Spleen (tissue), 11 donors: ENCODE measurements around the gene ABHD16B. TPM values are rescaled to one million over a fixed set of nuclear protein-coding genes. Genes with fewer than 3 reads are reported as not detected.
"Not testable (repeated sequence)": the region's sequence is repeated elsewhere in the genome, so short reads cannot be mapped to it uniquely, and the experiment has no call there.

ENCODE experiments used
- DNase-seq: peaks from one replicate; pipeline ENCODE4 v3.0.0-alpha.2; 2020
- H3K27ac ChIP-seq, 8 donors: fragments of 200-600 bp; sonication (generic) in 7 of 8; 1 replicate in 4 of 8; 2 replicates in 4 of 8; pipeline versions ENCODE4 v1.5.0 to v1.8.0; 2016 to 2021; ENCODE audit warnings: inconsistent platforms in 4 of 8, mild to moderate bottlenecking in 4 of 8, moderate library complexity in 1 of 8
- H3K27me3 ChIP-seq, 7 donors: fragments of 200-600 bp; sonication (generic) in 6 of 7; replicated peaks in 1 of 7; 1 replicate in 4 of 7; 2 replicates in 3 of 7; pipeline versions ENCODE4 v1.5.0 to v1.8.0; 2016 to 2021; ENCODE audit warnings: inconsistent platforms in 3 of 7, mild to moderate bottlenecking in 1 of 7
- H3K36me3 ChIP-seq, 6 donors: fragments of 200-600 bp; sonication (generic) in 5 of 6; 1 replicate in 4 of 6; 2 replicates in 2 of 6; pipeline versions ENCODE4 v1.5.0 to v1.8.0; 2016 to 2021; ENCODE audit warnings: inconsistent platforms in 2 of 6
- H3K4me1 ChIP-seq, 6 donors: fragments of 200-600 bp; sonication (generic) in 5 of 6; 1 replicate in 3 of 6; 2 replicates in 3 of 6; pipeline versions ENCODE4 v1.5.0 to v1.8.0; 2016 to 2021; ENCODE audit warnings: inconsistent platforms in 3 of 6
- H3K4me3 ChIP-seq, 8 donors: fragments of 200-600 bp; sonication (generic) in 7 of 8; 1 replicate in 4 of 8; 2 replicates in 4 of 8; pipeline versions ENCODE4 v1.5.0 to v1.8.0; 2016 to 2021; ENCODE audit warnings: inconsistent platforms in 4 of 8, mild to moderate bottlenecking in 4 of 8, moderate library complexity in 2 of 8
- H3K9me3 ChIP-seq, 8 donors: fragments of 200-600 bp; sonication (generic) in 7 of 8; 1 replicate in 4 of 8; 2 replicates in 4 of 8; pipeline versions ENCODE4 v1.5.0 to v1.8.0; 2016 to 2021; ENCODE audit warnings: inconsistent platforms in 4 of 8
- POLR2A ChIP-seq, 3 donors: fragments of 450-650 bp; IDR thresholded peaks; one replicate each; pipeline ENCODE4 v1.5.1; 2017; ENCODE audit warnings: antibody characterized with exemption in 3 of 3, mild to moderate bottlenecking in 1 of 3
- POLR2AphosphoS5 ChIP-seq, 3 donors: sonication (generic); formaldehyde crosslinking; IDR thresholded peaks; one replicate each; pipeline ENCODE4 v1.5.1; 2017; ENCODE audit warnings: antibody characterized with exemption in 3 of 3
- WGBS, 5 donors: extraction: QIAGEN DNeasy Blood & Tissue Kit in 3 of 5; methylation state at CpG; one replicate each; pipeline versions ENCODE4 v1.1.5 to v1.1.7; 2013 to 2018; 5-methylcytosine and 5-hydroxymethylcytosine counted together
- intact Hi-C: fragments of 100-400 bp; cut with DNase I; formaldehyde crosslinking; loops from one replicate; pipeline ENCODE4 v1.15.0; 2023; ENCODE audit warnings: low total_unique reads
- polyA plus RNA-seq, 3 donors: library from polyadenylated mRNA; stranded (reverse); fragments of 200-250 nt; gene quantifications; one replicate each; pipeline ENCODE4 v1.2.1, GENCODE V29; 2013
- total RNA-seq, 7 donors: library from RNA; depleted of rRNA in 3 of 7; stranded (reverse); fragments of >200 nt in 3 of 7; fragmentation: NEBNext Ultra II Directional in 4 of 7; extraction: Animal tissue kit (Norgen Biotek cat#: 25700) in 4 of 7; gene quantifications; one replicate each; pipeline versions ENCODE4 v1.1.0 to v1.2.1, GENCODE V29; 2016 to 2021
- TF ChIP-seq, protein P1 (sequence below), 11 experiments: fragments of 200-600 bp in 7 of 11; fragments of 450-650 bp in 4 of 11; sonication (generic) in 4 of 11; IDR thresholded peaks in 8 of 11; conservative IDR thresholded peaks in 3 of 11; 1 replicate in 7 of 11; 2 replicates in 4 of 11; pipeline versions ENCODE4 v1.4.0 to v1.8.0; 2016 to 2021; ENCODE audit warnings: antibody characterized with exemption in 11 of 11, inconsistent platforms in 4 of 11, mild to moderate bottlenecking in 1 of 11
- donor health status: healthy with polysubstance abuse.
- donor health status: DM: no; HTN: no; CAD: no; lungs with moderate emphysema.
- donor health status: DM: no; HTN: no; CAD: no.
- donor health status: Bipolar disorder and iron deficiency.
- donor health status: healthy.
- donor health status: DM: no; HTN: no; CAD: no.
- donor health status: DM: yes; HTN: yes; CAD: no.

Gene ABHD16B
- total and polyA plus RNA-seq, 10 donors, result 0.49 to 0.86 (median 0.57) TPM; not detected in 7

DNA sequence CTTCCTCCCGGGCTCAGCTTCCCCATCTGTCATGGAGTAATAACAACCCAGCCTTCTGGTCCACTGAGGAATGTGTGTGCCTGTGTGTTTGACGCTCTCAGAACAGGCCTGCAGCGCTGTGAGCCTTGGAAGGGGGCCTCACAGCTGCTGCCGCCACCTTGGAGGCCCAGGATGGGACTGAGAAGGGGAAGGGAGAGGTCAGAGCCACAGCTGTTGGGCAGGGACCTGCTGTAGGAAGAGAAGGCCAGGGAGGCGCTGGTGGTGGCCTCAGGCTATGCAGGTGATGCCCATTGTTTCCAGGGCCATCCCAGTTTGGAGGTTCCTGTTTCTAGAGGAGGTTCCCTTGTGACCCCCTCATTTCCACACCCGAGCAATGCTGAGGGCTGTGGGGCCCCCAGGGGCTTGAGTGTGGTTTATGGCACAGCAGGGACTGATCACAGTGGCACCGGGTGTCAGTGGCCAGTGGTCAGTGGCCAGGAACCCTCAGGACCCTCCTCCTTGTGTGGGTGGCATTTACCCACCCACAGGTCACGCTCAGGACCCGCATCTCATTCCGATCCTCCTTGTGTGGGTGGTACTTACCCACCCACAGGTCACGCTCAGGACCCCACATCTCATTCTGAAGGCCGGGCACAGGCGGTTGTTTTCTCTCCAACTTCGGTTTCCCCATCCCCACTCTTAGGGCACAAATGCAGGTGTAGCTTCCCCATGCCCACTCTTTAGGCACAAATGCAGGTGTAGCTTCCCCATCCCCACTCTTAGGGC lies 17.8 kb downstream of the ABHD16B start:
- WGBS, 5 donors, result 85 to 95% (median 91%) methylated on average over 13 to 14 of the region's 14 CpGs
- no peak for DNase-seq
- peaks cover 0 to 94% (median 68%) of the 10 kb centered on the region in 6 donors for H3K36me3 ChIP-seq

DNA sequence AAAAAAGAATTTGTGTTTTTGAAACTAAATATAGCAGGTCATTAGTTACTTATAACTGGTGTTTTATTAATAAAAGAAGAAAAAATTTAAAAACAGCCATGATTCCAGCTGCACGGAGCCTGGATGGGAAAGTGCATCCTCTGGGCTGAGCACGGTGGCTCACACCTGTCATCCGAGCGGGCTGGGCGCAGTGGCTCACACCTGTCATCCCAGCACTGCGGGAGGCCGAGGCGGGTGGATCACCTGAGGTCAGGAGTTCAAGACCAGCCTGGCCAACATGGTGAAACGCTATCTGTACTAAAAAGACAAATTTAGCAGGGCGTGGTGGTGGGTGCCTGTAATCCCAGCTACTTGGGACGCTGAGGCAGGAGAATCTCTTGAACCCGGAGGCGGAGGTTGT lies 19.6 kb downstream of the ABHD16B start:
- H3K9me3 ChIP-seq, intact Hi-C loops, H3K4me3 ChIP-seq, DNase-seq, H3K27ac ChIP-seq, H3K27me3 ChIP-seq: not testable (repeated sequence)
- H3K4me1 ChIP-seq, result peaks cover 0 to 38% (median 10%) of the 10 kb centered on the region in 6 donors
- 88 to 97% (median 96%) methylated on average over 13 of the region's 13 CpGs for WGBS, 5 donors
- peak in 1 of 3 donors; percentile 21 for TF ChIP-seq POLR2AphosphoS5 (IDR thresholded peaks at IDR 0.05)
- peaks cover 0 to 94% (median 66%) of the 10 kb centered on the region in 6 donors for H3K36me3 ChIP-seq

More for the DNA sequence above, 17.8 kb downstream of the ABHD16B start:
- H3K9me3 ChIP-seq, result no peaks in the 10 kb centered on the region
- H3K27me3 ChIP-seq, result no peaks in the 10 kb centered on the region
- H3K4me3 ChIP-seq, result no peak overlapping the region
- intact Hi-C loops, result no loop called here
- peaks cover 0 to 56% (median 13%) of the 10 kb centered on the region in 6 donors for H3K4me1 ChIP-seq
- TF ChIP-seq POLR2A (IDR thresholded peaks at IDR 0.05) (no peak), POLR2AphosphoS5 (IDR thresholded peaks at IDR 0.05) (peak in 1 of 3 donors; percentile 45)
- TF ChIP-seq, protein P1, sequence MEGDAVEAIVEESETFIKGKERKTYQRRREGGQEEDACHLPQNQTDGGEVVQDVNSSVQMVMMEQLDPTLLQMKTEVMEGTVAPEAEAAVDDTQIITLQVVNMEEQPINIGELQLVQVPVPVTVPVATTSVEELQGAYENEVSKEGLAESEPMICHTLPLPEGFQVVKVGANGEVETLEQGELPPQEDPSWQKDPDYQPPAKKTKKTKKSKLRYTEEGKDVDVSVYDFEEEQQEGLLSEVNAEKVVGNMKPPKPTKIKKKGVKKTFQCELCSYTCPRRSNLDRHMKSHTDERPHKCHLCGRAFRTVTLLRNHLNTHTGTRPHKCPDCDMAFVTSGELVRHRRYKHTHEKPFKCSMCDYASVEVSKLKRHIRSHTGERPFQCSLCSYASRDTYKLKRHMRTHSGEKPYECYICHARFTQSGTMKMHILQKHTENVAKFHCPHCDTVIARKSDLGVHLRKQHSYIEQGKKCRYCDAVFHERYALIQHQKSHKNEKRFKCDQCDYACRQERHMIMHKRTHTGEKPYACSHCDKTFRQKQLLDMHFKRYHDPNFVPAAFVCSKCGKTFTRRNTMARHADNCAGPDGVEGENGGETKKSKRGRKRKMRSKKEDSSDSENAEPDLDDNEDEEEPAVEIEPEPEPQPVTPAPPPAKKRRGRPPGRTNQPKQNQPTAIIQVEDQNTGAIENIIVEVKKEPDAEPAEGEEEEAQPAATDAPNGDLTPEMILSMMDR (IDR thresholded peaks at IDR 0.05 in 8 of 11, conservative IDR thresholded peaks at IDR 0.05 in 3 of 11), result no peak
- H3K27ac ChIP-seq, result peak overlapping the region in 1 of 8 donors; percentile 58

DNA sequence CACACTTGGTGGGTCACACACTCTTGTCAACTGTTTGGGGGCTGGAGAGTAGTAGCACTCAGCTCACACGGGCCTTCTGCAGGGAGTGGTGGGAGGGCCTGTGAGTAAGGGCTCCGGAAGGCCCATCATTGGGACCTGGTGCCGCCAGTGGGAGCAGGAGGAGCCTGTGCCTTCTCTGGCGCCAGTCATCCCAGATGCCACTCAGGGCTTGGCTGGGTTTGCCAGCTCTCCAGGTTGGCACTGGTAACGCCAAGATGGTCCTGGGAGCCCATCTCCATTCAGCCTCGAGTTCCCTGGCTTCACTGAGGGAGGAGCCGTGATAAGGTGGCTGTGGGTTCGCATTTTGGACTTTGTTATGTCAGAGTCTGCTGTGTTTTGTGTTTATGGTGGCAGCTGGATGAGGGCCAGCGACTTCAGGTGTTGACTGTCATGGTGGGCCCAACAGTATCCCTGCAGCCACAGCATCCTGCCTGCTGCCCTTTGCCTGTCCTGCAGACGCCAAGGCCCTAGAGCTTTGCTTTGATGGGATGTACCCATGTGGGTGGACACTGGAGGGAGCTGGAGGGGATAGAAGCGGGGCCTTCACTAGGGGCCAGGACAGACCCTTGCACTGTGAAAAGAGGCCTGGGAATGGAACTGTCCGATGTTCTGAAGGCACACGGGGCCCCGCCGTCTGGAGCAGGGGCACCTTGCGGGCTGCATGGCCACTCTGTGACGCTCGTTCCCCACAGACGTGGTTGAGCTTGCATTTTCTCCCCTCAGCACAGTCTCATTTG lies 20.3 kb downstream of the ABHD16B start:
- WGBS, 5 donors, result 90 to 95% (median 91%) methylated on average over 13 to 19 of the region's 19 CpGs
- intact Hi-C loops, result no loop called here
- H3K4me1 ChIP-seq, result peaks cover 0 to 32% (median 10%) of the 10 kb centered on the region in 6 donors

More for the DNA sequence above, 20.3 kb downstream of the ABHD16B start:
- DNase-seq, result peak; percentile 51
- TF ChIP-seq POLR2AphosphoS5 (IDR thresholded peaks at IDR 0.05) (no peak), POLR2A (IDR thresholded peaks at IDR 0.05) (no peak)
- TF ChIP-seq, protein P1 (IDR thresholded peaks at IDR 0.05 in 8 of 11, conservative IDR thresholded peaks at IDR 0.05 in 3 of 11), result no peak
- no peak overlapping the region for H3K27ac ChIP-seq
- peaks cover 0 to 94% (median 63%) of the 10 kb centered on the region in 6 donors for H3K36me3 ChIP-seq
- no peaks in the 10 kb centered on the region for H3K27me3 ChIP-seq
- H3K4me3 ChIP-seq, result no peak overlapping the region
- H3K9me3 ChIP-seq, result no peaks in the 10 kb centered on the region
